Endothelial cell of umbilical vein (primary cell): ENCODE results near the gene AP4B1. TPM values are rescaled to one million over a fixed set of nuclear protein-coding genes. Genes with fewer than 3 reads are reported as not detected.

Experiments used
- BruUV-seq: library from RNA; stranded (reverse); fragments of 400-500 nt; replicated peaks from 2 replicates; lab custom pipeline; 2021; lab: Mats Ljungman, UMichigan
- CTCF ChIA-PET: fragments of 300-600, 350-600 bp; sonication (Branson Sonifier 250); formaldehyde crosslinking; loops from one replicate; lab custom pipeline; 2021; ENCODE audit warnings: antibody characterized with exemption, inconsistent platforms; lab: Charles Lee
- POLR2A ChIA-PET: fragments of 300-600, 350-600 bp; sonication (Branson Sonifier 250); formaldehyde crosslinking; loops from one replicate; lab custom pipeline; 2021; ENCODE audit warnings: antibody characterized with exemption, inconsistent platforms; lab: Charles Lee
- DNase-seq: peaks from one replicate; pipeline ENCODE4 v3.0.0-alpha.2; 2011; ENCODE audit warnings: low read depth, low spot score
- FAIRE-seq: peaks from 2 replicates; lab custom pipeline; 2011; peaks lifted over from hg19 to GRCh38; lab: Jason Lieb, UNC
- H2AFZ ChIP-seq: 2 replicates; pipeline ENCODE4 v1.6.0; 2012; ENCODE audit warnings: low read depth, low read length, control low read depth, inconsistent platforms
- H3K27ac ChIP-seq: 2 replicates; pipeline ENCODE4 v1.5.1; 2011; ENCODE audit warnings: low read depth, mild to moderate bottlenecking, control low read depth, low read length, moderate library complexity; ENCODE audit not compliant: insufficient read depth
- H3K27me3 ChIP-seq, 2 experiments: 2 replicates each; pipeline versions ENCODE4 v1.6.0 to v1.6.1; 2011; ENCODE audit warnings: low read length in 2 of 2, mixed read lengths in 1 of 2; ENCODE audit not compliant: control insufficient read depth in 2 of 2, insufficient read depth in 2 of 2
- H3K36me3 ChIP-seq, 2 experiments: 2 replicates in 1 of 2; 3 replicates in 1 of 2; pipeline ENCODE4 v1.5.1; 2011; ENCODE audit warnings: low read length in 2 of 2, mild to moderate bottlenecking in 1 of 2, moderate library complexity in 1 of 2; ENCODE audit not compliant: control insufficient read depth in 2 of 2, insufficient read depth in 2 of 2; ENCODE audit errors: extremely low read depth in 1 of 2
- H3K4me1 ChIP-seq: 3 replicates; pipeline ENCODE4 v1.5.1; 2011; ENCODE audit warnings: mild to moderate bottlenecking, low read length; ENCODE audit not compliant: control insufficient read depth, insufficient read depth; ENCODE audit errors: extremely low read depth
- H3K4me2 ChIP-seq: 2 replicates; pipeline ENCODE4 v1.6.1; 2011; ENCODE audit warnings: low read length, control low read depth, mixed read lengths; ENCODE audit not compliant: insufficient read depth
- H3K4me3 ChIP-seq, 3 experiments: fragments of 200-600 bp in 1 of 3; sonication (generic), shearing (Covaris generic) in 1 of 3; replicated peaks in 1 of 3; 2 replicates each; pipeline ENCODE4 v1.5.1; 2011 to 2016; ENCODE audit warnings: control low read depth in 3 of 3, low read length in 3 of 3, mild to moderate bottlenecking in 2 of 3, inconsistent platforms in 1 of 3, low read depth in 1 of 3, moderate library complexity in 1 of 3; ENCODE audit not compliant: insufficient read depth in 1 of 3
- H3K79me2 ChIP-seq: 2 replicates; pipeline ENCODE4 v1.6.0; 2012; ENCODE audit warnings: low read length, inconsistent platforms; ENCODE audit not compliant: control insufficient read depth, insufficient read depth
- H3K9ac ChIP-seq: replicated peaks from 2 replicates; pipeline ENCODE3; 2011; ENCODE audit warnings: low read length, control low read depth; ENCODE audit not compliant: insufficient read depth; ENCODE audit errors: extremely low read depth
- H3K9me1 ChIP-seq: replicated peaks from 3 replicates; pipeline ENCODE4 v1.6.0; 2011; ENCODE audit warnings: mild to moderate bottlenecking, low read length; ENCODE audit not compliant: control insufficient read depth, insufficient read depth; ENCODE audit errors: extremely low read depth
- H3K9me3 ChIP-seq: replicated peaks from 2 replicates; pipeline ENCODE4 v1.5.1; 2012; ENCODE audit warnings: low read length, inconsistent platforms; ENCODE audit not compliant: control insufficient read depth, insufficient read depth
- H4K20me1 ChIP-seq: replicated peaks from 2 replicates; pipeline ENCODE3; 2011; ENCODE audit warnings: mild to moderate bottlenecking, low read length; ENCODE audit not compliant: control insufficient read depth, insufficient read depth; ENCODE audit errors: extremely low read depth
- CTCF ChIP-seq, 2 donors: IDR thresholded peaks; 1 replicate in 1 of 2; 2 replicates in 1 of 2; pipeline ENCODE4 v1.5.1; 2011; ENCODE audit warnings: low read length in 2 of 2, mild to moderate bottlenecking in 2 of 2, moderate library complexity in 2 of 2, control low read depth in 1 of 2, inconsistent platforms in 1 of 2, low read depth in 1 of 2; ENCODE audit not compliant: insufficient read depth in 1 of 2; ENCODE audit errors: extremely low read depth in 1 of 2
- EZH2 ChIP-seq: IDR thresholded peaks from 2 replicates; pipeline ENCODE4 v1.6.1; 2012; ENCODE audit warnings: borderline replicate concordance, low read depth, mild to moderate bottlenecking, moderate library complexity, low read length, inconsistent platforms; ENCODE audit not compliant: severe bottlenecking
- FOS ChIP-seq: IDR thresholded peaks from 2 replicates; pipeline ENCODE4 v1.6.1; 2011; ENCODE audit warnings: mild to moderate bottlenecking, low read length, moderate library complexity, borderline replicate concordance; ENCODE audit not compliant: insufficient read depth
- GATA2 ChIP-seq: IDR thresholded peaks from 2 replicates; pipeline ENCODE4 v1.7.0; 2011; ENCODE audit warnings: low read depth, mild to moderate bottlenecking, moderate library complexity, mixed read lengths, low read length; ENCODE audit not compliant: insufficient read length, insufficient read depth
- JUN ChIP-seq: IDR thresholded peaks from 2 replicates; pipeline ENCODE4 v1.6.1; 2011; ENCODE audit warnings: borderline replicate concordance, low read depth; ENCODE audit not compliant: insufficient read length, insufficient read depth
- MAX ChIP-seq: IDR thresholded peaks from 2 replicates; pipeline ENCODE4 v1.6.1; 2011; ENCODE audit not compliant: insufficient read depth, insufficient read length
- MYC ChIP-seq: IDR thresholded peaks from one replicate; pipeline ENCODE4 v1.6.1; 2011; ENCODE audit warnings: mild to moderate bottlenecking, low read depth, low read length
- POLR2A ChIP-seq: IDR thresholded peaks from 2 replicates; pipeline ENCODE4 v1.6.1; 2012; ENCODE audit warnings: low read depth, mild to moderate bottlenecking, control low read depth, low read length
- POLR2AphosphoS5 ChIP-seq: IDR thresholded peaks from 2 replicates; pipeline ENCODE4 v1.6.1; 2012; ENCODE audit warnings: low read depth, mild to moderate bottlenecking, control low read depth, low read length, moderate library complexity; ENCODE audit not compliant: insufficient read depth
- dilution Hi-C: fragments of 300-500 bp; cut with MboI; formaldehyde crosslinking; loops from one replicate; pipeline ENCODE4 v1.15.0; 2019; ENCODE audit warnings: low sequenced_read_pairs; ENCODE audit not compliant: extremely low pct_ligation_motif_present
- intact Hi-C: fragments of 100-400 bp; cut with micrococcal nuclease; formaldehyde crosslinking; loops from one replicate; pipeline ENCODE4 v1.10.0; 2022
- polyA plus RNA-seq, 4 experiments: library from polyadenylated mRNA; depleted of rRNA in 3 of 4; stranded (reverse) in 3 of 4; unstranded in 1 of 4; fragments of >200 nt; gene quantifications; 2 replicates each; pipeline versions ENCODE4 v1.2.1 to v1.2.3, GENCODE V29; 2011 to 2012; ENCODE audit warnings: missing spikeins in 1 of 4
- total RNA-seq: library from RNA; stranded (reverse); gene quantifications from 2 replicates; pipeline ENCODE4 v1.2.3, GENCODE V29; 2021

The AP4B1 gene
- total and polyA plus RNA-seq, 2 donors (not counting 3 experiments of a cell fraction or from before 2014, with no cell fraction given), result 21.9 to 33.0 TPM

GRCh38 chr1:113930499-113931161 is 26.0 kb upstream of the AP4B1 start:
- DNase-seq, result peak; percentile 84
- peaks cover 26% of the 10 kb centered on the region for H3K4me1 ChIP-seq
- dilution Hi-C loops, result no loop called here
- BruUV-seq, result no TSS peak
- intact Hi-C loops, result loop anchor here (1.0 to 2.0 kb wide), 2 partner anchors 17 to 46 kb away; no protein-coding TSS in a partner anchor
- peak overlapping the region; percentile 50 for H3K4me2 ChIP-seq
- CTCF ChIA-PET, result interaction anchor here (0.6 to 6.8 kb wide), 22 partner anchors 9 to 1678 kb away, joined by 3 to 54 read pairs (median 4); partner anchors contain the start of genes AP4B1, DCLRE1B and RSBN1
- no peak for TF ChIP-seq EZH2
- no peak for TF ChIP-seq POLR2AphosphoS5
- no peak for TF ChIP-seq GATA2
- TF ChIP-seq FOS, result no peak
- no peak for TF ChIP-seq MAX
- no peak for TF ChIP-seq POLR2A
- no peak for TF ChIP-seq MYC
- no peak for TF ChIP-seq JUN
- no peak for TF ChIP-seq CTCF (IDR thresholded peaks at IDR 0.05; ENCODE audit: extremely low read depth in 1 of 2, insufficient read depth in 1 of 2, low read depth in 1 of 2, low read length in 2 of 2)
- POLR2A ChIA-PET, result interaction anchor here (1.0 to 2.1 kb wide), 4 partner anchors 17 to 118 kb away, joined by 3 to 8 read pairs (median 4); partner anchors contain the start of genes AP4B1, DCLRE1B and RSBN1
- peak overlapping the region; percentile 63 to 68 (median 65) for H3K4me3 ChIP-seq
- FAIRE-seq, result peak; percentile 43
- H4K20me1 ChIP-seq, result no peaks in the 10 kb centered on the region
- H3K27me3 ChIP-seq, result no peaks in the 10 kb centered on the region
- H2AFZ ChIP-seq, result no peak overlapping the region
- peak overlapping the region; percentile 72 for H3K27ac ChIP-seq
- H3K9me3 ChIP-seq, result no peaks in the 10 kb centered on the region
- H3K9ac ChIP-seq, result peak overlapping the region; percentile 89
- peaks cover 60% of the 10 kb centered on the region for H3K79me2 ChIP-seq
- no peaks in the 10 kb centered on the region for H3K36me3 ChIP-seq
- no peaks in the 10 kb centered on the region for H3K9me1 ChIP-seq
